Activated naive CD4-positive, alpha-beta T cell (primary cell): Measurements from ENCODE around the gene LDHD.

Experiments
- DNase-seq, 4 experiments: peaks; one replicate each; lab custom pipeline; 2025; lab: John Stamatoyannopoulos, UW

Gene LDHD

GRCh38 chr16:75063549-75064088 lies 53.0 kb downstream of the LDHD start:
- no peak for DNase-seq

GRCh38 chr16:75062976-75063346 lies 53.6 kb downstream of the LDHD start:
- DNase-seq = no peak

- no peak for DNase-seq
Observed at GRCh38 chr16:75062135-75062975, 54.2 kb downstream of the LDHD start.
